Hepatocyte (in vitro differentiated cells): Measurements from ENCODE around the gene ZBTB21. TPM values are rescaled to one million over a fixed set of nuclear protein-coding genes. Genes with fewer than 3 reads are reported as not detected.

Experiments used
- DNase-seq: peaks from one replicate; pipeline ENCODE4 v3.0.0-alpha.2; 2016; ENCODE audit warnings: low spot score
- H2AFZ ChIP-seq: fragments of 200-600 bp; sonication (generic); 2 replicates; pipeline ENCODE4 v1.6.0; 2016; ENCODE audit warnings: antibody characterized with exemption, mild to moderate bottlenecking
- H3K27ac ChIP-seq: fragments of 200-600 bp; sonication (generic); 2 replicates; pipeline ENCODE4 v1.5.1; 2016; ENCODE audit warnings: mild to moderate bottlenecking
- H3K27me3 ChIP-seq: fragments of 200-600 bp; sonication (generic); 2 replicates; pipeline ENCODE4 v1.6.1; 2016
- H3K36me3 ChIP-seq: fragments of 200-600 bp; sonication (generic); replicated peaks from 2 replicates; pipeline ENCODE4 v1.5.1; 2016; ENCODE audit warnings: low read depth; ENCODE audit not compliant: insufficient read depth
- H3K4me1 ChIP-seq: fragments of 200-600 bp; sonication (generic); 2 replicates; pipeline ENCODE4 v1.5.1; 2016; ENCODE audit warnings: mild to moderate bottlenecking, moderate library complexity; ENCODE audit not compliant: insufficient read depth
- H3K4me2 ChIP-seq: fragments of 200-600 bp; sonication (generic); 2 replicates; pipeline ENCODE4 v1.6.0; 2016
- H3K4me3 ChIP-seq: fragments of 200-600 bp; sonication (generic); 2 replicates; pipeline ENCODE4 v1.5.1; 2016; ENCODE audit warnings: mild to moderate bottlenecking
- H3K79me2 ChIP-seq: fragments of 200-600 bp; sonication (generic); 2 replicates; pipeline ENCODE4 v1.6.0; 2017; ENCODE audit warnings: mild to moderate bottlenecking
- H3K9me2 ChIP-seq: fragments of 200-600 bp; sonication (generic); replicated peaks from 2 replicates; pipeline ENCODE4 v1.6.0; 2017; ENCODE audit warnings: mild to moderate bottlenecking; ENCODE audit not compliant: insufficient read depth
- H3K9me3 ChIP-seq: fragments of 200-600 bp; sonication (generic); 2 replicates; pipeline ENCODE4 v1.5.1; 2016; ENCODE audit warnings: low read depth, mild to moderate bottlenecking
- H4K20me1 ChIP-seq: fragments of 200-600 bp; sonication (generic); 2 replicates; pipeline ENCODE4 v1.6.0; 2016; ENCODE audit warnings: mild to moderate bottlenecking; ENCODE audit not compliant: insufficient read depth, poor library complexity, severe bottlenecking
- EZH2 ChIP-seq: fragments of 200-600 bp; sonication (generic); IDR thresholded peaks from 2 replicates; pipeline ENCODE4 v1.6.1; 2016; ENCODE audit warnings: antibody characterized with exemption, mild to moderate bottlenecking, borderline replicate concordance
- EZH2phosphoT487 ChIP-seq: fragments of 200-600 bp; sonication (generic); IDR thresholded peaks from one replicate; pipeline ENCODE4 v1.6.1; 2018; ENCODE audit warnings: antibody characterized with exemption, mild to moderate bottlenecking, low read depth, moderate library complexity; ENCODE audit not compliant: unreplicated experiment, severe bottlenecking
- WGBS: methylation state at CpG from one replicate; pipeline ENCODE4 v1.1.6; 2016; ENCODE audit warnings: low lambda C conversion rate; ENCODE audit errors: missing lambda C conversion rate; 5-methylcytosine and 5-hydroxymethylcytosine counted together
- polyA plus RNA-seq: library from polyadenylated mRNA; unstranded; fragments of >200 nt; fragmentation: Nextera tagmentation; extraction: Ambion mirVana; gene quantifications from 2 replicates; pipeline ENCODE4 v1.2.1, GENCODE V29; 2016
- total RNA-seq: library from RNA; depleted of rRNA; stranded (reverse); fragments of >200 nt; gene quantifications from 2 replicates; pipeline ENCODE4 v1.2.3, GENCODE V29; 2014
- TF ChIP-seq, protein P1 (sequence below): fragments of 200-600 bp; sonication (generic); IDR thresholded peaks from 2 replicates; pipeline ENCODE4 v1.5.1; 2016; ENCODE audit warnings: antibody characterized with exemption, mild to moderate bottlenecking; ENCODE audit not compliant: poor library complexity

Gene ZBTB21
- total and polyA plus RNA-seq, 2 experiments from 2014 or later = 6.0 to 21.5 TPM

GRCh38 chr21:41957991-41958766 lies 52.0 kb downstream of the ZBTB21 start:
- Histone ChIP-seq H3K4me2 (no peak overlapping the region), H3K27ac (no peak overlapping the region), H3K79me2 (no peaks in the 10 kb centered on the region), H3K9me2 (no peaks in the 10 kb centered on the region), H4K20me1 (no peaks in the 10 kb centered on the region), H3K36me3 (no peaks in the 10 kb centered on the region), H2AFZ (no peak overlapping the region), H3K4me1 (peaks cover 9% of the 10 kb centered on the region), H3K9me3 (no peaks in the 10 kb centered on the region), H3K4me3 (no peak overlapping the region), H3K27me3 (no peaks in the 10 kb centered on the region)
- TF ChIP-seq, protein P1, sequence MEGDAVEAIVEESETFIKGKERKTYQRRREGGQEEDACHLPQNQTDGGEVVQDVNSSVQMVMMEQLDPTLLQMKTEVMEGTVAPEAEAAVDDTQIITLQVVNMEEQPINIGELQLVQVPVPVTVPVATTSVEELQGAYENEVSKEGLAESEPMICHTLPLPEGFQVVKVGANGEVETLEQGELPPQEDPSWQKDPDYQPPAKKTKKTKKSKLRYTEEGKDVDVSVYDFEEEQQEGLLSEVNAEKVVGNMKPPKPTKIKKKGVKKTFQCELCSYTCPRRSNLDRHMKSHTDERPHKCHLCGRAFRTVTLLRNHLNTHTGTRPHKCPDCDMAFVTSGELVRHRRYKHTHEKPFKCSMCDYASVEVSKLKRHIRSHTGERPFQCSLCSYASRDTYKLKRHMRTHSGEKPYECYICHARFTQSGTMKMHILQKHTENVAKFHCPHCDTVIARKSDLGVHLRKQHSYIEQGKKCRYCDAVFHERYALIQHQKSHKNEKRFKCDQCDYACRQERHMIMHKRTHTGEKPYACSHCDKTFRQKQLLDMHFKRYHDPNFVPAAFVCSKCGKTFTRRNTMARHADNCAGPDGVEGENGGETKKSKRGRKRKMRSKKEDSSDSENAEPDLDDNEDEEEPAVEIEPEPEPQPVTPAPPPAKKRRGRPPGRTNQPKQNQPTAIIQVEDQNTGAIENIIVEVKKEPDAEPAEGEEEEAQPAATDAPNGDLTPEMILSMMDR = peak; percentile 34
- TF ChIP-seq EZH2 (no peak), EZH2phosphoT487 (no peak)
- 55% methylated on average over 24 of the region's 24 CpGs for WGBS
- peak; percentile 63 for DNase-seq

DNA sequence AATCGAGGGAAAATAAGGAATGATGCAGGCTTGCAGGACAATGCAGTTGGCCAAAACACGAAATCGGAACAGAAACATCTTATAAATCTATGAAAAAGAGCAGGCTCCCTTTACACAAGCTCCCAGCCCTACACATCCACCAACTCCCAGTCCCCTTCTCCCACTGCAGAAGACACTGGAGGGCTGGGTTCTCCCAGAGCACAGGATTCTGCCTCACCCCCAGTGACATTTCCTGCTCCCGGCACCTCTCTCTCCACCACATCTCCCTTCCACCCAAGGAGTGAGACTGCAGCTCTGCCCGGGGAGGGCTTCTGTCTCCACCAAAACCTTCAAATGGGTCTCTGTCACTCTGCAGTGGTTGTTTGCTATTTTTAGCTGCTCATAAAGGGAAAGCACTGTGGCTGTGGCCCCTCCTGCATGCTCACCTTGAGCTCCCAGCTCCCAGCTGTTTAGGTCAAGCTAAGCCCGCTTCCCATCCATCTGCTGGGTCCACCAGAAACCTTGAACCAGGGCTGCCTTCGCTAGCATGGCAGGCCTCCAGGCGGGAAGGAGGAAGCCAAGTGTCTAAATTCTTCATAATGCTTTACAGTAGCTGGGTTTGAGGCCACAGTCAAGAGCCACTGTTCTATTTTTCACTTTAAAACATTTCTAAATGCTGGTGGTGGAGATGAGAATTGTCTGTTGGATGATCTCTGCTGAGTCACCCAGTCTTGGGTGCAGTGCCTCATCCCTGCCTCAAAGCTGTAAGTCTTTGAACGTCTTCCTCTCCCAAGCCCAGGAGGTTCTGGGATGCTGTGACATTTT lies 53.0 kb downstream of the ZBTB21 start:
- Histone ChIP-seq H3K79me2 (peaks cover 4% of the 10 kb centered on the region), H3K9me2 (no peaks in the 10 kb centered on the region), H2AFZ (no peak overlapping the region), H3K27ac (peak overlapping the region; percentile 39), H3K4me1 (peaks cover 16% of the 10 kb centered on the region), H3K4me2 (no peak overlapping the region), H3K36me3 (no peaks in the 10 kb centered on the region), H3K27me3 (no peaks in the 10 kb centered on the region), H3K4me3 (no peak overlapping the region), H4K20me1 (no peaks in the 10 kb centered on the region), H3K9me3 (no peaks in the 10 kb centered on the region)
- no peak for DNase-seq
- TF ChIP-seq EZH2 (no peak), EZH2phosphoT487 (no peak)
- TF ChIP-seq, protein P1 = no peak
- whole genome bisulfite sequencing = 86% methylated on average over 9 of the region's 9 CpGs

- peaks cover 16% of the 10 kb centered on the region for H3K4me1 ChIP-seq
- H3K79me2 ChIP-seq = peaks cover 4% of the 10 kb centered on the region
- H3K9me2 ChIP-seq = no peaks in the 10 kb centered on the region
- no peak overlapping the region for H3K4me2 ChIP-seq
- no peak overlapping the region for H2AFZ ChIP-seq
- TF ChIP-seq EZH2 = no peak
- TF ChIP-seq, protein P1 = no peak
- no peak for TF ChIP-seq EZH2phosphoT487
- WGBS = 92% methylated on average over 10 of the region's 10 CpGs
- no peak overlapping the region for H3K4me3 ChIP-seq
- H3K9me3 ChIP-seq = no peaks in the 10 kb centered on the region
- H3K27ac ChIP-seq = no peak overlapping the region
- no peak for DNase-seq
- no peaks in the 10 kb centered on the region for H3K27me3 ChIP-seq
- H4K20me1 ChIP-seq = peaks cover 1% of the 10 kb centered on the region
- no peaks in the 10 kb centered on the region for H3K36me3 ChIP-seq
Observed at GRCh38 chr21:41955516-41955915, 54.6 kb downstream of the ZBTB21 start.
